Astrocyte of the hippocampus (primary cell): ENCODE data around the gene HSPE1.
"Not testable (repeated sequence)": the region's sequence is repeated elsewhere in the genome, so short reads cannot be mapped to it uniquely, and the experiment has no call there.

Experiments used
- DNase-seq: peaks from one replicate; pipeline ENCODE4 v3.0.0; 2011; ENCODE audit warnings: low read depth, low spot score

The HSPE1 gene

DNA sequence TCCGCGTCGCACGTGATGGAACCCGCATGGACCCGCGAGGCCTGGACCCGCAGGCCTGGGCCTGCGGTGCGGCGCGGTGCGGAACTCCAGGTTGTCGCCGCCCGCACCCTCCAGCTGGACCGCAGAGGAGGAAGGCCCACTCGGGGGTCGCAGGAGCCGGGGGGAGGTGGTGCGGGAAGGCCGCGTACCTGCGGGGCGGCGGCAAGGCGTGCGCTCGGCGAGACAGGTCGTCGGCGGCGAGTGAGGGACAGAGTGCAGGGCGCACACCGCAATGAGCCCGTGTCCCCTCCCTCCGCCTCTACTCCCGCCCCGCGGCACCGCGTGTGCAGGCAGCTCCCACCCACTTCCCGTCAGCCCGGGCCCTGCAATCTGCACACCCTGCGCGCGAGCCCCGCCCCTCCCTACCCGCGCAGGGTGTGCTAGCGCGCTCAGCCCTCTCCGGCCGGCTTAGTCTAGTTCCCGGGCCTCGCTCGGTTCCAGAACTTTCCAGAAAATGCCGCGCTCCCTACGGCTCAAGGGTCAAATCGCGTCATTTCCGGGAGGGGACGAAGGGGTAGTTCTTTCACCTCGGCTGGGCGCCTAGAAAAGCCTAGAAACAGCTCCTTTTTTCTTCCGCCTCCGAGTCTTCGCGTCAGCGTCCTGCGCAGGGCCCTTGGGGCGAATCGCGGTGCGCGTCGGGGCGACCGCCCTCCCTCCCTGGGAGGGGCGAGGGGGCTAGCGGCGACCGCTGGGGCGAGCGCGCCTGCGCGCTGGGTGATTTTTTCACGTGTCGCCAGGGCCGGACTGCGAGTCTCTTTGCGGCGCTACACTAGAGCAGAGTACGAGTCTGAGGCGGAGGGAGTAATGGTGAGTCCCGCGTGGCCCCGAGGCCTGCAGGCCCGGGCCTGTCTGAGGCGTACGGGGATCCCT is at the start of gene HSPE1, which contains the start of gene HSPD1:
TSS of gene HSPE1 (plus strand) at position 786 of the 909 bp plus-strand sequence. CDS start at position 844, 58 bp downstream.
TSS of gene HSPD1 (minus strand) at position 247 of the 909 bp plus-strand sequence. CDS start 992 bp downstream, outside the sequence.
- peak; percentile 99 for DNase-seq

DNA sequence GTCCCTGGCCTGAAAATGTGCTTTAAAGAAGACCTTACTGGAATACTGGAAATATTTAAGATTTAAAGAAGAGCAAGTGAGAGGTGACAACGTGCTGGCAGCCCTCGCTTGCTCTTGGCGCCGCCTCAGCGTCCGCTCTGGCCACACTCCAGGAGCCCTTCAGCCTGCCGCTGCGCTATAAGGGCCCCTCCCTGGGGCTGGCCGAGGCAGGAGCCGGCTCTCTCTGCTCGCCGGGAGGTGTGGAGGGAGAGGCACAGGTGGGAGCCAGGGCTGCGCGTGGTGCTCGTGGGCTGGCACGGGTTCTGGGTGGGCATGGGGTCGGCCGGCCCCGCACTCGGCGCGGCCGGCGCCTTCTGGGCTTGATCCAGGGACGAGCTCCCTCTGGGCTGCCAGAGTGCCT is 49.7 kb upstream of the HSPE1 start:
- no peak for DNase-seq

DNA sequence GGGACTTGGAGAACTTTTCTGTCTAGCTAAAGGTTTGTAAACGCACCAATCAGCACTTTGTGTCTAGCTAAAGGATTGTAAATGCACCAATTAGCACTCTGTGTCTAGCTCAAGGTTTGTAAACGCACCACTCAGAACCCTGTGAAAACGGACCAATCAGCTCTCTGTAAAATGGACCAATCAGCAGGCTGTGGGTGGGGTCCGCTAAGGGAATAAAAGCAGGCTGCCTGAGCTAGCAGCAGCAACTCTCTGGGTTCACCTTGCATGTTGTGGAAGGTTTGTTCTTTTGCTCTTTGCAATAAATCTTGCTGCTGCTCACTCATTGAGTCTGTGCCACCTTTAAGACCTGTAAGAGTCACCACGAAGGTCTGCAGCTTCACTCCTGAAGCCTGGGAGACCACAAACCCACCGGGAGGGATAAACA is 49.2 kb upstream of the HSPE1 start:
- DNase-seq: not testable (repeated sequence)

DNA sequence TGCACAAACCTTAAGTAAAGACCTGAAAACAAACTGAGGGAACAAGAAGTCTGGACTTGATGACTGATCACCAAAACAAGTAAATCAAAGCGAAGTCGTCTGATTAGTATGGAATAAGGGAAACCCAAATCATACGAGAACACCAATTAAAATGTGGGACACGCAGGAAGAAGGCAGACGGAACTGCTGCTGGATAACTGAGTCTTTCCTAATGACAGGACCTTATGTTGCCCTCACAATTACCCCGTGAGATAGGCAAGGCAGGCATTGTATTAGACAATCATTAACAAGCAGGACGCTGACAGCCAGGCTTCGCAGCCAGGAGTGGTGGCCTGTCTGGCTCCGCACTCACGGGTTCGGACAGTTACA is 47.4 kb upstream of the HSPE1 start:
- peak; percentile 20 for DNase-seq

DNA sequence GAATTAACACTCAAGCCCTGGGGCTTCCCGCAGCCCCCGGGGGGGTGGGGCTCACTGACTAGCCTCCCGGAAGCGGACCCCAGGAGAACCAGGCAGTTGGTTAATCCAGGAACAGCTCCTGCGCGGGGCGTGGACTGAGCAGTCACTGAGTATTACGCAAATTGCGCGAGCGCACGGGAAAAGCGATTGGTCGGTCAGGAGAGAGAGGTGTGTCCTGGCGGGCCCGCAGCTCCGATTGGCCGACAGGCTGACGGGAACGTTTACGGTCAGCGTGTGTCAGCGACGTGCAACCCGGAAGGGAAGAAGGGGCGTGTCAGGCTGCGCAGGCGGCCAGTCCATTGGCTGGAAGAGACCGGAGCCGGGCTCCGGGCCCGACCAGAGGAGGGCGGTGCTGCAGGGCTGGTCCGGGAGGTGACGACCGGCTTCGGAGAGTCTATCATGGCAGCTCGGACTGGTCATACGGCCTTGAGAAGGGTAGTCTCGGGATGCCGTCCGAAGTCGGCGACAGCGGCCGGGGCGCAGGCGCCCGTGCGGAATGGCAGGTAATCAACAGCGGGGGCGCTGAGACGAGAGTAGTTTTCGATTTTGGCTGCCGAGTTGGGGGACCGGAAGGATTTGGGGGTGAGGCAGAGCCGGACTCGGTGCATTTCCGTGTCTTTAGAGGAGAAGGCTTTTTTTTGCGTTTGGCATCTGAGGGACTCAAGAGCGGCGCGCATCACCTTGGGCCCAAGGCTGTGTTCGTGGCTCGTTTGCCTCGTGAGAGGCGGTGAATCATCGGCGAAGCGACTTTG is 46.9 kb upstream of the HSPE1 start, which contains the start of gene COQ10B:
TSS of gene COQ10B (plus strand) at position 430 of the 791 bp plus-strand sequence. CDS start at position 439, 9 bp downstream.
- peak; percentile 100 for DNase-seq

DNA sequence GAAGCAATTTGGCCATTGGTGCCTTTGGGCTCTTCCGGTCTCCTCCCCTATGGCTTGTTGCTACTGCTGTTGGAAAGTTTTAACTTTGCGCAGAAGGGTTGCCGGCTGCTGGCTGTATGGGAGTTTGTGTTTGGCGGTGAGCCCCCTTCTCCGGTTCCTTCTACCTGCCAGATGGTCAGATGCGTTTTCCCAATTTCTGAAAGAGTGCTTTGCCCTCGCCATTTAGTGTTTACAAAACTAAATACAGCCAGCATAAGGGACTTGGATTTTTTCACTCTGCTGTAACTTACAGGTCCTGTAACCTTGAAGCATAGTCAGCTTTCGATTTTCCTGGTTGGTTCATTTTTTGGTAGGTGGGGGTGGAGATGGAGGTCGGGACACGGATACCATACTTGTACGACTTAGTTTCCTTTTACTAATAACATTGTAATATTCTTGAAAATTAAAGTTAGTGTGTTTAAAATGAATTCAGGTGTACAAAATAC is 46.2 kb upstream of the HSPE1 start:
- DNase-seq: no peak

DNA sequence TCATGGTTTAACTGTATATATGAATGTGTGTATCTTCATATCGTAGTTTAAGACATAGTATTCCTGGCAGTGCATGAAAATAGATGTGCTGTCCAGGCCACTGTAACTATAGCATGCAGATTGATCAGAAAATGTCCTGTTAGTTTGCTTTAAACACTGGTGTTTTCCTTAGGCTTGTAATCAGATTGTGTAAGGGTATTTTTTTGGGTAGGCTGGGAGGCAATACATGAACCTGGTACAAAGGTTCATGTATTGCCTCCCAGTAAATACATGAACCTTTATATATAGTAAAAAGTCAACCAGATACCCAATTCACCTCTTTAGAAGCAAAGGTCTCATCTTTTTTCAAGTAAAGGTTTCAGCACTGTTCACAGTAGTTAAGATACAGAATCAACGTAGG is 45.3 kb upstream of the HSPE1 start:
- no peak for DNase-seq

DNA sequence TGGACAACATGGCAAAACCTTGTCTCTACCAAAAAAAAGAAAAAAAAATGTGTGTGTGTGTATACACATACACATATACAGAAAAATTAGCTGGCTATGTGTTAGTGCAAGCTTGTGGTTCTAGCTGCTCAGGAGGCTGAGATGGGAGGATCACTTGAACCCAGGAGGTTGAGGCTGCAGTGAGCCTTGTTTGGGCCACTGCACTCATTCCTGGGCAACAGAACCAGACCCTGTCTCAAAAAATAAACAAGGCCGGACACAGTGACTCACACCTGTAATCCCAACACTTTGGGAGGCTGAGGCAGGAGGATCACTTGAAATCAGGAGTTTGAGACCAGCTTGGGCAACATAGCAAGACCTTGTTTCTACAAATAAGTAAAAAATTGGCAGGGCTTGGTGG is 44.8 kb upstream of the HSPE1 start:
- DNase-seq: no peak

DNA sequence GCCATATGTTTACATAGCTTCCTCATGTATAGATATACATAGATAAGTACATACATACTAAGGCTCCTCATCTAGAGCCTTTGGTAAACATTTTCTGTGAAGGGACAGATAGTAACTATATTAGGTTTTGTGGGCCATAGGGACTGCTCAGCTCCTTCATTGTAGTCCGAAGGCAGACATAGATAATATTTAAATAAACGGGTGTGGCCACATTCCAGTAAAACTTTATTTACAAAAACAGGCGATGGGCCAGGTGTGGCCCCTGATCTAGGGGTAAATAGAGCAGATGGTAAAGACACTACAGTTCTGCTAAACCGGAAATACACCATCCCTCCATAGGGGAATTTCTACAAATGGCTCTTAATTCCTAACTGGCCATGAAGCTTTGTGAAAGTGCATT is 39.5 kb upstream of the HSPE1 start:
- DNase-seq: no peak

DNA sequence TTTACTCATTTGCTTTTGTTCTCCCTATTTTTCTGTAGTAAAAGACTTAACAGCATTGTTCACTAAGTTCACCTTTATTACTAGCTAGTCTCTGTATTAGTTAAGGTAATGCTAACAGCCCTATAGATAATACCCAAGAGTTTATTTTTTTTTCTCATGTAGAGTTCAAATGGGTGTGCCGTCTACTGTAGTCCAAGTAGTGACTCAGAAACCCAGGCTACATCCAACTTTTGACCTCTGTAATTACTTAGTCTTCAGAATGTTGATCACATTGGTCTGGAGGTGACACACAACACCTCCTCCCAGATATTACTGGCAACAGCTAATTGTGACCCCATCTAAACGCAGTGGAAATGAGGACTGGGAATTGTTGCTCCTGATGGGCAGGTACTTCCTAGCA is 39.1 kb upstream of the HSPE1 start:
- DNase-seq: no peak

DNA sequence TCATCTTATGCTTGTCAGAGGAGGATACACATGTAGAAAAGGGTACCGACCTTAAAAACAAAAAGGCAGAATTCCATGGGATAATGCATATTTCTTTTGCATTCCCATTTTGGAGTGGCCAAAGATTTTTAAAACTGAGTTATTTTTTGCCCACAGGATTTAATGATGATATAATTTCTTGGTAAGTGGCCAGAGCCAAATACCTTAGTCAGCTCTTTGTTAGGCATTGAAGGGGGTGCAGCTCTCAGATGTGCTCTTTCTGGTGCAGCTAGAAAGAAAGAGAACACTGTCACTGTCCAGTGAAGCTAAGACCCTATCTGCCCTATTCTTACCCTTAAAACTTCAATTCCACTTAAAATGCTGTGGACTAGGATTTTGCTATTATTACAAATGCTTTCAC is 36.0 kb upstream of the HSPE1 start:
- peak; percentile 33 for DNase-seq

DNA sequence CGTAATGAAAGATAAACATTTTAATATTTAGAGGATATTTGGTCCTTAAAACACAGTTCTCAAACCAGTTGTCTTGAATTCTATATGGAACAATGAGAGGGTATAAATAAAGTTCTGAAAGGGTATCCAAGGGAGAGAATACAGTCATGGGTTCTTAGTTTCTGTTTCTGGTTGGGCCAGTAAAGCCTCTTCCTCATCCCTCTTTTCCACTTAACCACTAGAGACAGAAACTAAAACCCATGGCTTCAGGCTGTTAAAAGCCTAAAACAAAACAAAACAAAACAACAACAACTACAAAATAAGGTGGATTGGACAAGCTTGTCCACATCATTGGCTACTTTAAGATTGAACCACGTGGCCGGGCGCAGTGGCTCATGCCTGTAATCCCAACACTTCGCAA is 28.0 kb upstream of the HSPE1 start:
- no peak for DNase-seq

DNA sequence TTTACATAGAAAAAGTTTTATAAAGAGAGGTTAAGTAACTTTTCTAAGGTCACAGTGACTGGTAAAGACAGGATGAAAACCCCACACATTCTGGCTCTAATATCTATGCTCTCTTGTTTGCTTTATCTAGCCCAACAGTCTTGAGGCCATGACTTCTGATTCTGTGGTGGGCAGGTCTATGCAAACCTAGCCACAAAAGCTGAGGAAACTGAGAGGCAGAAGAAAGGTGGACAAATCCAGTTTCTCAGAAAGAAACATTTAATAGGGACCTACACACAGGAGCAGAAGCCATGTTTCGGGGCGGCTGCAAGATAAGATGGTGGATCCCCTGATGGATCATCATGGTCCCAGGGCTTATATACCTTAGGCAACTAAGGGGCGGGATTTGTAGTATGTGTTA is 22.4 kb upstream of the HSPE1 start:
- no peak for DNase-seq

DNA sequence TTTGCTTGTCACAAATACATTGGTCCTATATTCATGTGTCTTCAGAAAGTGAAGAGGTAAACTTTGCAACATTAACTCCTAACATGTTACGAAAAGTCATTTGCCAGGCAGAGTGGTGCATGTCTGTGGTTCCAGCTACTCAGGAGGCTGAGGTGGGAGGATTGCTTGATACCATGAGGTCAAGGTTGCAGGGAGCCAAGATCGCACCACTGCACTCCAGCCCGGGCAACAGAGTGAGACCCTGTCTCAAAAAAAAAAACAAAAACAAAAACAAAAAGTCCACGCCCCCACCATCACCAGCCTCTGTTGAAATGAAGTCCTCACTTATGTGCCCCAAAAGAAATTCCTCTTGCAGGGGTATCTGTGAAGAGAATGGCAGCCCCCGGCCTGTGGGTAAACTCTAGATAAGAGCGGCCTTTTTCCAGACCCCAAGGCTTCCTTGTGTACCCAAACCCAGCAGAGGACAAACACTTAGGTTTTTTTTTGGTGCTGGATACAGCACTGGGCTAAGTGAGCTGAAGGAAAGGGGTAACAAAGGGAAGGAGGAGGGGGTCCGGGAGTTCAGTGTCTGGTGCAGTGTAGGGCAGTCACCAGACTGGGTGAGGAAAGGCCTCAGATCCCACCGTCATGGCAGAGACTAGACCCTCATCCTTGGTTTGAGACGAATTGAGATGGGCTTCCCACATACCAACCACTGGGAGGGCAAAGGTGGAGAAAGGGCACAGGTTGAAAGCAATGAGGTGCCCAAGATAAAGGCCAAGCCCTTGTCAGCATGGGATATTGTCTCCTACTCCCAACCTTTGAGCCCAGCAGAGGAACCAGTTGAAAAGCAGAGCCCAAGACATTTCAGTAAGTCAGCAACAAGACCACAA is 19.8 kb upstream of the HSPE1 start:
- no peak for DNase-seq

DNA sequence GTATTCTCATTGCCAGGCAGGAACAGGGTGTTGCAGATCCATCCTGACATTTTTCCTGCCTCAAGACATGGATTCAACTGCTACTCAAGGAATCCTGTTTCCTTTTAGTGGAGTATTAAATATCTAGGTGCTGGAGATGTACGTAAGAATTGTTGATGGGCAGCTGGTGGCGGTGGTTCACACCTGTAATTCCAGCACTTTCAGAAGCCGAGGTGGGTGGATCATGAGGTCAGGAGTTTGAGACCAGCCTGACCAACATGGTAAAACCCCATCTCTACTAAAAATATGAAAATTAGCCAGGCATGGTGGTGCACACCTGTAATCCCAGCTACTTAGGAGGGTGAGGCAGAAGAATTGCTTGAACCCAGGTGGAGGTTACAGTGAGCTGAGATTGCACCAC is 15.9 kb upstream of the HSPE1 start:
- not testable (repeated sequence) for DNase-seq

DNA sequence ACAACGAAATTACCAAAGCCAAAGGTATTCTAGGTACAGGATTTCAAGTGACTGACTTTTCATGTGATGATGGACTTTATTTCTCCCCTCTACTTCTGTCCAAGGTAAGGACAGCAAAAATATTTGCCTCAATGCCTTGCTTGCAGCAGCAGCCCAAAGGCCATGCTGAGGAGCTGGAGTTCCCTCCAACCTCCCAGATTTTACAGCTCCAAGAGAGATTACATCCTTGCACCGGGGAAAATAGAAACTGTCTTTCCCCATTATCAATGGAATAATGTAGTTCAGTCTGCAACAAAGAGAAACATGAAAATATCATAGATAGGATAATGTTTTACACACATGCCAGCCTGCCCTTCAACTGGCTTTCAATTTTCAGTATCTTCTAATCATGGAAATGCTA is 14.0 kb upstream of the HSPE1 start:
- no peak for DNase-seq

DNA sequence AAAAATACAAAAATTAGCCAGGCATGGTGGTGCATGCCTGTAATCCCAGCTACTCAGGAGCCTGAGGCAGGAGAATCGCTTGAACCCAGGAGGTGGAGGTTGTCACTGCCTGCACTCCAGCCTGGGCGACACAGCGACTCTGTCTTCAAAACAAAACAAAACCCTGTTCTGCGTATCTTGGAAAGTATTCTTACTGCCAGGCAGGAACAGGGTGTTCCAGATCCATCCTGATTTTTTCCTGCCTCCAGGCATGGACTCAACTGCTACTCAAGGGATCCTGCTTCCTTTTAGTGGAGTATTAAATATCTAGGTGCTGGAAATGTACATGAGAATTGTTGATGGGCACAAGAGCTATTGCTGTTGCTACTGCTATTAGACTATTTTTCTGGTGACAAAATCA is 12.8 kb upstream of the HSPE1 start:
- no peak for DNase-seq

DNA sequence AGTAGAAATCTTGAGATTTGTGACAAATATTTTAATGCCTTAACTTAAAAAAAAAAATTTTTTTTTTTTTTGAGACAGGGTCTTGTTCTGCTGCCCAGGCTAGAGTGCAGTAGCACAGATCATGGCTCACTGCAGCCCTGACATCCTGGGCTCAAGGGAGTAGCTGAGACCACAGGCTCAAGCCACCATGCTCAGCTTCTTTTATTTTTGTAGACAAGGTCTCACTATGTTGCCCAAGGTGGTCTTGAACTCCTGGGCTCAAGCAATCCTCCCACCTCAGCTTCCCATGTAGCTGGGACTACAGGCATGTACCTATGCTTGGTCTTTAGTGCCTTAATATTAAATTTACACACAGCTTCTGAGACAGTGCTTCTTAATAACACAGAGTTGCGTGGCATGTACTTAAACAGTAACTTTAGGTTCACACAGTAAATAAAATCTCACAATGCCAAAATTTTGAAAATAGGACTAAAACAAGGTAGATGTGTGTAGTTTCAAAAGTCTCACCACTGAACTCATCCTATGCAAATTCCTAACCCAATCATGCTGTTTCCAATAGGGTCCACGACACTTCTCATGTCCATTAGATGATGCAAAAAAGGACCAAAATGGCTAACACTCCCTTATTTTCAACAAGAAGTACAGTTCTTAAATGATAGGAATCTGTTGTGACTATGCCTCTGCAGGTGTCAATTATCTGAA is 4.6 kb upstream of the HSPE1 start:
- DNase-seq: no peak

DNA sequence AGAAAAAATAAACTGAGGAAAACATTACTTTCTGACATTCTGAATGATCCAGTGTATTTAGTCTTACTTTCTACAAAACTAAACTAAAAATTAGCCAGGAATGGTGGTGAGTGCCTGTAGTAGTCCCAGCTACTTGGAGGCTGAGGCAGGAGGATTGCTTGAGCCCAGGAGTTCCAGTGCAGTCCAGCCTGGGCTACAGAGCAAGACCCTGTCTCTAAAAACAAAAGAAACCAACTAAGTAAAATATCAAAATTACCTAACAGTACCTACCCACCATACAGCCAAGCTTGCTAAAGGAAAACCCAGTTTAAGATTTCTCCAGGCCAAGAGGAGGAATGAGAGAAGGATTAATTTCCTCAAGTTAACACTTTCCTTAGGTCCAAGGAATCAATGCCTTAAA is 3.5 kb upstream of the HSPE1 start:
- DNase-seq: no peak

DNA sequence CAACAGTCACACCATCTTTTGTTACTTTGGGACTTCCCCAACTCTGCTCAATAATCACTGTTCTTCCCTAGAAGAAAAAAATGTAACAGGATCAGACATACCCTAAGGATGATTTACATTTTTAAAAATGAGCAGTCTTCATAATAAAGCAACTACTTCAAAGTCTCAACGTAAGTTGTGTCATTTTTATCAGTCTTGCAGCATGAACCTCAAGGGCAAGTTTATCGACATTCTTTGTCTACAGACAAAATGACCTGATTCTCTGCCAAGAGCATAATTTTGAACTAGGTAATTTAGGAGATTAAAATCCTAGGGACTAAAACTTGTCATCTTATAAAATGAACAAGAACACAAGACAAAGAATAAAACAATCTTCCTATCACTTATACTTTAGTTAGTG is 2.9 kb upstream of the HSPE1 start:
- DNase-seq: no peak
